Measurements from ENCODE around the gene FOXL2.

Gene FOXL2

DNA sequence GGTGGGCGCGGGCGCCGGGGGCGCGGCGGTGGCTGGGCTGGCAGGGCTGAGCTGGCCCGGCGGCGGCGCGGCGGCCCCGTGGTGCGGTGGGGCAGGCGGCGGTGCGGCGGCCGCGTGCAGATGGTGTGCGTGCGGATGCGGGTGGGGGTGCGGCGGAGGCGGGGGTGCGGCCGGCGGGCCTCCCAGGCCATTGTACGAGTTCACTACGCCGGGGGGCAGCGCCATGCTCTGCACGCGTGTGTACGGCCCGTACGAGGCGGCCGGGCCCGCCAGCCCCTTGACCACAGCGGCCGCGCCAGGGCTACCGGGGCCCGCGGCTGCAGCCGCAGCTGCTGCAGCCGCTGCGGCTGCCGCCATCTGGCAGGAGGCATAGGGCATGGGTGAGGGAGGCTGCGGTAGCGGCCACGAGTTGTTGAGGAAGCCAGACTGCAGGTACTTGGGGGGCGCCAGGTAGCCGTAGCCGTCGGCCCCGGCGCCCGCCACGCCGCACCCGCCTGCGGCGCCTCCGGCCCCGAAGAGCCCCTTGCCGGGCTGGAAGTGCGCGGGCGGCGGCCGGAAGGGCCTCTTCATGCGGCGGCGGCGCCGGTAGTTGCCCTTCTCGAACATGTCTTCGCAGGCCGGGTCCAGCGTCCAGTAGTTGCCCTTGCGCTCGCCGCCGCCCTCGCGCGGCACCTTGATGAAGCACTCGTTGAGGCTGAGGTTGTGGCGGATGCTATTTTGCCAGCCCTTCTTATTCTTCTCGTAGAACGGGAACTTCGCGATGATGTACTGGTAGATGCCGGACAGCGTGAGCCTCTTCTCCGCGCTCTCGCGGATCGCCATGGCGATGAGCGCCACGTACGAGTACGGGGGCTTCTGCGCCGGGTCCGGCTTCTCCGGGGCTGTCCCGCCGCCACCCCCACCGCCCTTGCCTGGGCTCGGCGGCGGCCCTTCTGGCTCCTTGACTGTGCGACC, 951 bp downstream of the FOXL2 start:
- no peak for DNase-seq (ENCODE audit: low read depth in 3 of 3, low spot score in 1 of 3)

DNA sequence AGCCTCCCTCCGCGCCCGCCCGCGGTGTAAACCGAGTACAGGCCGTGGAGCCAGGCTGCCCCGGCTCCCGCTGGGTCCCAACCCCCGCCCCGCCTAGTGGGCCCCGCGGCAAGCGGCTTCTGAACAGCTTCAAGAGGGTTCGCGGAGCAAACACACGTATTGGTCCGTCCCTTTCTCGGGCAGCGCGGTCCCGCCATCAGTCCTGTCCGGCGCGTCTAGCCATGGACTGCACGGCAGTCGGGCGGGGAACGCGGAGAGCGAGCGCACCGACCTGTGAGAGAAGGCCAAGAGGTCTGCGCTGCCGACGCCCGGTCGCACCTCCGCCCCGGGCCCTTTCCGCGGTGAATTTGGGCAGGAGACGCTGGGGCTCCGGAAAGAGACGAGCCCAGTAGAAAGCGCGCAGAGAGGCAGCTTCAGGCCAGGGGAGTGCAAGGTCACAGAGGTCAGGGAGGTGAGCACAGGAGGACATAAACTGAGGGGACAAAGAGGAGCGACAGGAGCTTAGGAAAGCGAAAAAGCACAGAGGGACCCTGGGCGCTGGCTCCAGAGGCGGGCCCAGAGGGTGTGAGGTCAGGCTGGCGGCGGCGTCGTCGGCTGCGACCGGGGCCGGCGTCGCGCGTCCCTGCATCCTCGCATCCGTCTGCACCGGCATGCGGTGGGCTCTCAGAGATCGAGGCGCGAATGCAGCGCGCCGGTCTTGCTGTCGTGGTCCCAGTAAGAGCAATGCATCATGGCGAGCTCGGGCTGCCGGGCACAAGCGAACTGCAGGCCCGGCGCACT, 1.8 kb downstream of the FOXL2 start:
- no peak for DNase-seq (ENCODE audit: low read depth in 3 of 3, low spot score in 1 of 3)

DNA sequence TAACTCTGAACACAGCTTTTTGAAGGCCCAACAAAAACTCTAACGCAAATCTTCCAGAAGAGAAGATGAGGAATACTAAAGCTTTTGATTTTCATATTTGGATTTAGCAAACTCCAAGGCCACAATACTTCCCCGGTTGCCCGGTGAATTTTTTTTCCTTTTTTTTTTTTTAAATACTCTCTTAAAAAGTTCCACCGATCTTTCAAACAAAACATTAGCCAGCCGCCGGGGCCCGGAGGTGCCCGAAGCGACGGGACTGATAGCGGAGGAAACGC, 2.3 kb downstream of the FOXL2 start:
- DNase-seq (ENCODE audit: low read depth in 3 of 3, low spot score in 1 of 3): no peak

DNA sequence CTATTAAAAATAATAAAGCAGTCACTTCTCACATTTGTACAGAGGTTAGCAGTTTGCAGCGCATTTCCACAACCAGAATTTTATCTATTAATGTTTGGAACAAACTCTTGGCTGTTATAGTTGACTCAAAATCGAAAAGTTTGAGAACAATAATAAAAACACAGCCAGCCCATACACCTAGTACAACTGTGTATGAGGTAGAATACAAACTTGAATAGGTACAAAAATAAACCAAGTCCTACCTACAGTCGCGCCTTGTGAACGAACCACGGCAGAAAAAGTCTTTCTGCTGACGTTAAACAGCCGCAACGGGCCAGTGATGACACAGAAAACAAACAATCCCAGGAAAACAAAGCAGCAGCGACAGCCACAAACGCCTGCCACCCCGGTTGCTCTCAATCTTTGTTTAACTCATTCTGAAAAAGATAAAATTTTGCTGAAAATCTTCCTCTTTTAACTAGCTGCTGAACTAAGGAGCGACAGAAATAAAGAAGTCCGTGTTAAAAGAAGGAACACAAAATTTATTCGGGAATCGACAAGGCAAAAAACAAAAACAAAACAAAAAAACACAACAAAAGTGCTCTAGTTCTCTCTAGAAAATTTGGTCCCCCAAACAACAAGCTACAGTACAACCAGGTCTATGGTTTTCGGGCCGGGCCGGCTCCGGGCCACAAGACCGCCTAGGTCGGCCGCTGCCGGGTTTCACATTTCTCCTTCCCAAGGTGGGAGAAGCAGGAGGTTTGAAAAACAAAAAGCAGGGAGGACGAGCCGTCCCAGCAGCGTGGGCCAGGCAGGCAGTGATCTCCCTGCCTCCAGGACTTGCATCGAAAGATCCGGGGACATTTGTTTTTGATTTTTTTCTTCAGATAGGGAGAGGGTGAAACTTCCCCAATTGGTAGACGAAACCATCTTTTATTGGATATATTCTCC, 2.9 kb downstream of the FOXL2 start:
- DNase-seq (ENCODE audit: low read depth in 3 of 3, low spot score in 1 of 3): no peak

DNA sequence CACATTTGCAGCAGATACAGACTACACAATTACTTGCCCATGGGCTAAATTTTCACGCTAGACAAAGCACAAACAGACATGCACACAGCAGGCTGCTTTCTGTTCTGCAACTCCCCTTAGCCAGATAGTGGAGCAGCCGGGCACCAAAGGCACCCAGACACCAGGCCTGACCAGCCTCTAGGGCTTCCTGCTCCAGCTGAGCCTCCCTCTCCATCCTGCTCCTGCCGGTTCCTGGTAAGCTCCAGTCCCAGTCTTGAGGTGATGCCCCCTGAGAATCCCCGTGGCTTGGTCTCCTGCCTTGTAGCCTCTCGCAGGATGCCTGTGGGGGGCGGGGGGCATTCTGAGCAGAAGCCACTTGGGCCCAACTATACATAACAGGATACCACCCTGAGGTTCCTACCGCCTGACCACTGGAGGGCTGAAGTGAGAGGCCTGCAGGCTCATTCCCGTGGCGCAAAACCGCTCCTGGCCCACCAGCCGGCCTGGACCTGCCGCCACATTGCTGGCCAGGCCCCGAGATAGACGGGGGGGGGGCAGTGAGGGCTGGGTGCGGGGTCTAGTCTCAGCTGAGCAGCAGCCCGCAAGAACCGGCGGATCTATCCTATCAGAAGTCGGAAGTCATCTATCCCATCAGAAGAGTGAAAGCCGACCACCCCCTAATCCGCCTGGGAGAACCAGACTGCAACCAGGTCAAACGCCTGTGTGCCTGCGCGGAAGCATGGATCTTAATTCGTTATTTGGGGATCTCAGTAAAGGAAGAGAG, 3.9 kb downstream of the FOXL2 start:
- DNase-seq (ENCODE audit: low read depth in 3 of 3, low spot score in 1 of 3): no peak

DNA sequence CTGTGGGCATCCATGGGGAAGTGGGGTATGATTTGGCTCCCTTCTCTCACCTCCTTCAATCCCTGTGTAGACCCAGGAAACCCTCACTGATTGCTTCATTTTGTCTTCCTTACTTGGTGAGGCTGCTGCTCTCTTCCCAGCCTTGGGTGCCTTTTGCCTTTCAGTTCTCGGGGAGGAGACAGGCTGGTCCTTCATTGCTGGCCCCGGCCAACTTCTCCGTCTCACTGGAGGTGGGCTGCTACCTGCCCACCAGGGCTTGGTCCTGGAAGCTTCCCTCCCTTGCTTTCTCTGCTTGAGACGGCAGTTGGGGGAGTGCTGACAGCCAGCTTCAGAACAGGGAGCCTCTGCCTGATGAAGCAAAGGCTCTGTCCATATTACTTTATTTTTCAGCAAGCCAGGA, 4.7 kb downstream of the FOXL2 start:
- no peak for DNase-seq (ENCODE audit: low read depth in 3 of 3, low spot score in 1 of 3)

DNA sequence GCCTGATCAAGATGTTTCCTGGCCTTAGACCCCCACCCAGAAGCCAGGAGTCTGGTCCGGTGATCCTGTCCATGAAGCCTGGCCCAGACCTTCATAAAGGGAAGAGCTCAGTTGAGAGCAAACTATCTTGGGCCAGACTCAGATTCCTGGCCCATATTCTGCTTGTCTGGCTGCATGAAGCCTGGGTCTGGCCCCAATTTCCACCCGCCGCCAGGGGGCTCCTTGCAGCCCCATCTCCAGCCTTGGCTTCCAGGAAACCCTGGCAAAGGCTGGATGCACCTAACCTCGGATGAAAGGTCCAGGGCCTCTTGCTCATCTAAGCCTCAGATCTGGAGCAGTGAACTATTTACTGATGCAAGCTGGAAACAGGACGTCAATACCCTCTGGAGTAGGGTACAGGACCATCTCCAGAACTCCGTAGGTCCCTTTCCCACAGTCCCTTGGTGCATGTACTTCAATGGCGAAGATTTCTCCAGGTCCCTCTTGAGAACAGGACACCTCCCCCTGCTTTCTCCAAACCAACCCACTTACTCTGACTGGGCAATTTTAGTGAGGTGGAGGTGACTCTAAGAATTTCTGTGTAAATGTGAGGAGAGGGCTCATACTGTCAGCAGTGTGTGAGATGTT, 5.6 kb downstream of the FOXL2 start:
- DNase-seq (ENCODE audit: low read depth in 3 of 3, low spot score in 1 of 3): no peak

DNA sequence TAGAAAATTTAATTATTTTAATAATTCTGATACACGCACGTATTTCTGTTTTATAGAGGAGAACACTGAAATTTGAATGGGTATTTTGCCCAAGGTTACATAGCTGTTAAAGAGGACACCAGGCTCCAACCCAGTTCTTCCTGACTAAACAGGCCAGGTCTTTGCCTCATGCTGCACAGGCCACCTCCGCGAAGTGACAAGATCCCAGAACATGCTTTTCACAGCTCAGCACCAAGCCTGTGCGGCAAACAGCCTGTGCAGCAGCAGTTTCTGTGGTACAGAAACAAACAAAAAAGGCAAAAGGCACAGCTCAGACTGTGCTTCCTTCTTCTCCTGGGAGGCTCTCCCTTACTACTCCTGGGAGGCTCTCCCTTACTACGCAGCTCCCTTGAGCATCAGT, 6.5 kb downstream of the FOXL2 start:
- DNase-seq (ENCODE audit: low read depth in 3 of 3, low spot score in 1 of 3): no peak

DNA sequence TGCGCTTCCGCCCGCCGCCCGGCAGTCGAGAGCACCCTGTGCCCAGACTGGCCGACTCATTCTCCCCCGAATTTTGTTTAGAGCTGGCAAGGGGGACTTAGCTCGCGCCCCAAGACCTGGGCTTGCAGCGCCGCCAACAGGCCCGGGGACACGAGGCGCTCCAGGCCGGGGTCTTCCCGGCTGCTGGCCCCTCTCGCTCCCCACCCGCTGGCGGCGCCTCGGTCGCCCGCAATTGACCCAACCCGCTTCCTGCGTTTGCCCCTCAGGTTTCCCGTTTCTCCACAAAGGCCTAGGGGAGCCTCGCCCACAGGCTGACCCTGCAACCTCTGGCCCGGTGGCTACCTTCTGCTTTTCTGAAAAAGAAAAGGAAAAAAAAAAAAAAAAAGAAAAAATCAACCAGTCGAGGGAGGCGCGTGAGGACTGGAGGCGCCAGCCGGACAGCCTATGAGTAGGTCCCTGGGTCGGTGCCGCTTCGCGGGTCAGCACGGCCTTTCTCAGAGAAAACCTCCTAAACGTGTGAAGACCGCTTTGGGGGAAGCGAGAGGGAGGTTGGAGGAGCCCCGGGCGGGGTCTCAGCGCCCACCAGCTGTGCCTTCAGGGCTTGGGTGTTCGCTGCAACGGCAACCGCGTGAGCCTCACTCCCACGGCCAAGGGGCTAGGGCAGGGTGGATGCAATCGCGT, 7.2 kb downstream of the FOXL2 start:
- no peak for DNase-seq (ENCODE audit: low read depth in 3 of 3, low spot score in 1 of 3)

DNA sequence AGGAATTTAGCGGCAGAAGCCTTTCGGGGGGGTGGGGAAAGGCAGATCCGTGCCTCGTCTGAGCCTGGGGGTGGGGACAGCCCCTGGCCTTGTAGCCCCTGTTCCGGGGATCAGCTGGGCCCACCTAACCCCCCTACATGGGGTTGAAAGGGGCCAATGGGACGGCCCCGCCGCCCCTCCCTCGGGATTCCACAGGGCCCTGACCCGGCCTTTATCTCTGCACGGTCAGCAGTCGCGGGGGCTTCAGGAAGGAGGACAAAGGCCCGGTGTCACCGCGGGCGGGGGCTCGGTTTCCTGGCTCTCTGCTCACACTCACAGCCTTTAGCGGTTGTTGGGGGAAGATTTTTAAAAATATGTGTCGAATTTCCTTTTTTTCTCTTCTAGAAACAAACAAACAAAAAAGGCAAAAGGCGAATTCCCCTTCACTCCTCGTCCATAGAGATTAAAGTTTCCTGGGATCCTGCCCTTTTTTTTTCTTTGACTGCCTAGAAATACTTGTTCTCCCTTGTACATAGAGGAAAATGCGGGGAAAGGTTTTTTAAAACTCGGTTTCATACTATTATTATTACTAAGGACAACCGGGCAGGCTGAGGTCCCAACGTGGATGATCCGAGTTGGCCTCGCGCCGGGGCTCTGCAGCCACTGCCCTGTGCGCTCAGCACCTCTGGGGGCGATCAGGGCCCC, 7.9 kb downstream of the FOXL2 start:
- DNase-seq (ENCODE audit: low read depth in 3 of 3, low spot score in 1 of 3): no peak

DNA sequence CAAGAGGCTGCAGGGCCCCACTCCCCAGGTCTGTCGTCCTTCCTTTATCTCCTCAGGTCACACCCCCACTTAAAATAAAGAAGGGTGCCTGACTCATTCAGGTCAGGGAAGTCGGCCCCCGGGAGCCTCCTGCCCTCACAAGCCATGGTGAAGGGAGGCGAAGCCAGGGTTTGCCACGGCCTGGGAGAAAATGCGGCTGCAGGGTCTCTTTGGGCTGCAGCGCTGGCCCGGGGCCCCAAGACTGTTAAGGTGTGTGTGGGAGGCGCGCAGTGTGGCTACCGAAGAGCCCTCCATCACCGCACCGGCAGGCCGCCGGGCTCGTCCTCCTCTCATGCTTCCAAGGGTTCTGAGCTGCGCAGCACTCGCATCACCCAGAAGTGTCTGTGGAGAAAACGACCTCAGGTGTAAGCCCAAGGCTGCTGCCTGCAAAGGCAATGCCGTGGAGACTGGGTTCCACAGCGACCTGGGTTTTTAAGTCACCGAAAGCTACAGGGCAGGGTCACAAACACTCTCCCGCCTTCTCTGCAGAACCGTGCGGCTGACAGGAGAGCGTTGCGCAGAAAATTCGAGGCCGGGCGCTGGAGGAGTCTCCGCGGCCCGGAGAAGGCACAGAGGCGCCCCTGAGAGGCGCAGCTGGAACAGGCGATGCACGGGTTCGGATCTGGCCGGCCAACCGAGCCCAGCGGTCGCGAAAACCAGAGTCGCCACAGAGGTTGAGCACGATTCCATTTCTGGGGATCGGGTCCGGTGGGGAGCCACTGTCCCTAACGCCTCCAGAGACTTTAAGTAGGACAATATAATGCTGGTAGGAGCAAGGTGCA, 8.7 kb downstream of the FOXL2 start:
- no peak for DNase-seq (ENCODE audit: low read depth in 3 of 3, low spot score in 1 of 3)

DNA sequence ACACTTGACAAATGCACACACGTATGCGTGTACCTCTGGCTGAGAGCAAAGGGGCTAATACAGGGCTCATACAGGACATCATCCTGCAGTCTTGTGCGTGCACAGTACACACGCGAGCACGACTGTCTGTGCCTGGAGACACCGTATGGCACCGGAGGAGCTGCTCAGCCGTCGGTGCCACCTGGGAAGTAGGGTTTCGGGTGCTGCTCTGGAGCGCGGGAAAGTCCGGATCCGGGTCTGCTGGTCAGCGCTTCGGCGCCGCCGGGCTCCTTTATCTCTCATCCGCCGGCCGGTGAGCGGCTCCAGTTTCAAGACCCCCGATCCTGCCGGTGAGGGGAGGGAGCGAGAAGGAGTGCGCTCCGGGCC, 9.3 kb downstream of the FOXL2 start:
- DNase-seq (ENCODE audit: low read depth in 3 of 3, low spot score in 1 of 3): no peak

DNA sequence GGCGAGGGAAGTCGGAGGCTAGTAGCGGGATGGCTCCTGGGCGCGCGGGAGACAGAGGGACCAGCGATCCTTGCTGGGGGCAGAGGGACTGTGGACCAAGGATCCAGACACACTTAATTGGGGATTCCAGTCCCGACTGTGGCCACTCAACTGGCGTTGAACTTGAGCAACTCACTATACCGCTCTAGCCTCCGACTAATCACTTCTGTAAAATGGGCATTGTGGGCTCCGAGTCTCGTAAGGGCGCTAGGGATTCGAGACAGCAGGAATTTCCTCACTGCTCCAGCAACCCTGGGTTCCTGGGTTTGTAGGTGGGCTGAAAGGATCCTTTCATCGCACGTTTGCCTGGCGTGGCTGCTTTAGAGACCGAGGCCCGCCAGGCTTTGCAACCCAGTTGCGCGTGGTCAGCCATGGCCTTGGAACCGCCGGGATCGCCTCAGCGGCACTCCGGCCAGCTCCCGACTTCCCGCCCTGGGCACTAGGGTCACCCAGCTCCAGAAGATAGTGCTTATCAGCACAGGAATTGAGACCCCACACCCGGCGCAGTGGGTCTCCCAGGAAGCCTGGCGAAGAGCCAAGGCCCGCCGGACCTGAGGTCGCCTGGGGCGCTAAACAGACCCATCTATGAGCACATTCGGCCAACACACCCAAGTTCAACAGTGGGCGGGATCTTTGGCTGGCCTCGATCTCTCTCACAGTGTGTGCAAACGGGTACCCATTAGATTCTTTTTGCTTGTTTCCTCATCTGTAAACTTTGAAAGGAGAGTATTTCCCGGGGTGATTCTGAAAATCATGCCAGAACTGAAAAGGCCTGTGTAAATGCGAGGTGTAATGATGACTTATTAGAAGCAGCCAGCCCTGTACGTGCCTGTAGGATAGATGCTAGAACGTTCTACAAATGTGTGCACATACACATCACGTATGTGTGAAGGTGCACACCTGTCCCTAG, 9.9 kb downstream of the FOXL2 start:
- DNase-seq (ENCODE audit: low read depth in 3 of 3, low spot score in 1 of 3): no peak

DNA sequence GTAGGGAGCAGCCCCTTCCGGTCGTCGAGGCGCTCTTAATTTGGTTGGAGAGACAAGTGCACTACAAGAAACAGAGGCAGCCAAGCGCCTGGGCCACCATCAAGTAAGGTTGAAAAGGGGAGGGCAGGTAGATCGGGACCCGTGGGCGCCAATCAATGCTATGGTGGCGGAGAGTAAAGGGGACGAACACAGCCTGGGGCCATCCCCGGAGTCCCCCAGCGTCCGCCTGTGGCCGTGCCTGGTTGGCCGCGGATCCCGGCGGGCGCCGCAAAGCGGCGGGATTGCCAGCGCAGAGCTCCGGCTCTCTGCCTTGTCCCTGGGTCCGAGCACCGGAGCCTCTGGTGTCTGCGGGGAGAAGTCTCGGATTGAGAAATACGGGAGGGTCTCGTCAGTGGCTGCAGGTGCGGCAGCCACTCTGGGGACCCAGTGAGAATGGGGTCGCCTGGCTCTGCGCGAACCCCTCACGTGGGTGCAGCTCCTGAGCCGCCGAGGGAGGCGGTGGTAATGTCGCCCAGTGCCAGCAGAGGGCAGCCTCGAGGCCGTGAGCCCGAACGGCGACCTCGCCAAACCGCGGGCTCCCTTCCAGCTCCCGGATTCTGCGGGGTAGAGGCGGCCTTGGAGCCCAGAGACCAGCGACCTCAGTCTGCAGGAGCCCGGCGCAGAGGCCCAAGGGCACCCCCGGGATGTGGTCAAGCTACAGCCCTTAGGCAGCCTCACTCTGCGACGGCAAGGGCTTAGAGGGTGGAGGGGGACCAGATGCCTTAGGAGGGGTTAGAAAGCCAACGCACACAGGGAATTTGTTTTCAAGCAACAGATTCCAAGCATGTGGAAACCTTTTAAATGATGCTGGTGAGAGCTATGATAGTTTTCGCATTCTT, 10.8 kb downstream of the FOXL2 start:
- DNase-seq (ENCODE audit: low read depth in 3 of 3, low spot score in 1 of 3): peak in 2 of 3 donors; percentile 42 to 76

DNA sequence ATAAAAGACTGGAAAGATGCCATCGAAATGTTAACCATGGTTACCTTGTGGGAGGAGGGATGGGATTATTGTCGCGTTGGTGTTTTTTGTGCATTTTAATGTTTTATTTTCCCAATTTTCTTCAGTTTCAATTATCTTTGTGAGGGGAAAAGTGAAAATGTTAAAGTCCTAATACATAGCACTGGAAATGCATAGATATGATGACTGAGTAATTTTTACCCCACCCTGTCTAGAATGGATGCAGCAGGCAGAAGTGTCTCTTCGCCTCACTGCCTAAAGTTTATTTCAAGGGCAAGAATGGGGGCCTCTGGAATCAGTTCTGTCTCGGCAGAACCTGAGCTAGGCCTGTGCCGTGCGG, 11.5 kb downstream of the FOXL2 start:
- no peak for DNase-seq (ENCODE audit: low read depth in 3 of 3, low spot score in 1 of 3)

DNA sequence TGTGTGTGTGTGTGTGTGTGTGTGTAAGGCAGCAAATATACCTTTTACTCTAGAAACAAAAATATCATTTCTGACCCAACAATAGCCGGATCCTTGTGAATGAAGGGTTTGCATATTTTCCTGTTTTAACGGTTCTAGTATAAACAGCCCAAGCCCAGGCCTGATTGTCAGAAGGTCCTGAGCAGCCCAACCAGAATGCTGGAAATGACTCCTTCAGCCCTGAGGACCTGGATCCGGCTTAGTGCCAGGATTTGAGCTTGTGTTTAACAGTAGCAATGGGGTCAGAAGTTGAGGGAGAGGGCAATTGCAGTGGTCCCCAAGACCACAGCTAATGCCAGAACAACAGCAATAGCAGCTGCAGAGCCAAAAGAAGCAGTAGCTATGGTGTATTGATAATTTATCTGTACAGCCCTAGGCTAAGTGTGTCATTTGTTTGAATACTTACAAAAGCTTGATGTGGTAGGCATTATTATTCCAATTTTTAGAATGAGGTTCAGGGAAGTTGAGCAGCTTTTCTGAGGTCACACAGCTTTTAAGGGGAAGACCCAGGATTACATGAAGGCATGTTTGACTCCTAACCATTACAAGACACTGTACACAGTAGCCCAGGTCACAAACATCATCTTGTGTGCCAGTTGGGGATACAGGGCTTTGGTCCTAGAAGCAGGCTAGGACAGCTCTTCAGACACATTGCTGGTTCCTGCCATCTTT, 12.8 kb downstream of the FOXL2 start:
- DNase-seq (ENCODE audit: low read depth in 3 of 3, low spot score in 1 of 3): no peak
